ENCODE data around the gene PHIP. TPM values are rescaled to one million over a fixed set of nuclear protein-coding genes. Genes with fewer than 3 reads are reported as not detected.
"Not testable (repeated sequence)": the region's sequence is repeated elsewhere in the genome, so short reads cannot be mapped to it uniquely, and the experiment has no call there.

Gene PHIP
- polyA plus RNA-seq, 1 experiment: 3.1 TPM

GRCh38 chr6:79111549-79111948 lies 33.5 kb upstream of the PHIP start:
- no peak for DNase-seq (ENCODE audit: low read depth)
- ChIA-PET POLR2A (no interaction called here), CTCF (no interaction called here)
- H3K4me3 ChIP-seq (ENCODE audit: low read depth, low read length): no peak overlapping the region
- no peaks in the 10 kb centered on the region for H3K27me3 ChIP-seq (ENCODE audit: control insufficient read depth, insufficient read depth, low read length)
- no peaks in the 10 kb centered on the region for H3K36me3 ChIP-seq (ENCODE audit: control insufficient read depth, insufficient read depth, low read length)
- TF ChIP-seq, protein P1, sequence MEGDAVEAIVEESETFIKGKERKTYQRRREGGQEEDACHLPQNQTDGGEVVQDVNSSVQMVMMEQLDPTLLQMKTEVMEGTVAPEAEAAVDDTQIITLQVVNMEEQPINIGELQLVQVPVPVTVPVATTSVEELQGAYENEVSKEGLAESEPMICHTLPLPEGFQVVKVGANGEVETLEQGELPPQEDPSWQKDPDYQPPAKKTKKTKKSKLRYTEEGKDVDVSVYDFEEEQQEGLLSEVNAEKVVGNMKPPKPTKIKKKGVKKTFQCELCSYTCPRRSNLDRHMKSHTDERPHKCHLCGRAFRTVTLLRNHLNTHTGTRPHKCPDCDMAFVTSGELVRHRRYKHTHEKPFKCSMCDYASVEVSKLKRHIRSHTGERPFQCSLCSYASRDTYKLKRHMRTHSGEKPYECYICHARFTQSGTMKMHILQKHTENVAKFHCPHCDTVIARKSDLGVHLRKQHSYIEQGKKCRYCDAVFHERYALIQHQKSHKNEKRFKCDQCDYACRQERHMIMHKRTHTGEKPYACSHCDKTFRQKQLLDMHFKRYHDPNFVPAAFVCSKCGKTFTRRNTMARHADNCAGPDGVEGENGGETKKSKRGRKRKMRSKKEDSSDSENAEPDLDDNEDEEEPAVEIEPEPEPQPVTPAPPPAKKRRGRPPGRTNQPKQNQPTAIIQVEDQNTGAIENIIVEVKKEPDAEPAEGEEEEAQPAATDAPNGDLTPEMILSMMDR (IDR thresholded peaks at IDR 0.05; ENCODE audit: insufficient read depth, low read depth, low read length): no peak

DNA sequence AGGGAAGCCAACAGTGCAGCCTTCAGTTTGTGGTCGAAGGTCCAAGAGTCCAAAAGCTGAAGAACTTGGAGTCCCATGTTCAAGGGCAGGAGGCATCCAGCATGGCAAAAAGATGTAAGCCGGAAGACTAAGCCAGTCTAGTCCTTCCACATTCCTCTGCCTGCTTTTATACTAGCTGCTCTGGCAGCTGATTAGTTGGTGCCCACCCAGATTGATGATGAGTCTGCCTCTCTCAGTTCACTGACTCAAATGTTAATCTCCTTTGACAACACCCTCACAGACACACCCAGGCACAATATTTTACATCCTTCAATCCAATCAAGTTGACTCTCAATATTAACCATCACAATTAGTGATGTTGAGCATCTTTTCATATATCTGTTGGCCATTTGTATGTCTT lies 23.1 kb upstream of the PHIP start:
- H3K27me3 ChIP-seq (ENCODE audit: control insufficient read depth, insufficient read depth, low read length): no peaks in the 10 kb centered on the region; the same call in 1 of the 2 replicates
- H3K4me3 ChIP-seq (ENCODE audit: low read depth, low read length): no peak overlapping the region
- DNase-seq (ENCODE audit: low read depth): no peak
- CTCF ChIA-PET: no interaction called here
- TF ChIP-seq, protein P1 (IDR thresholded peaks at IDR 0.05; ENCODE audit: insufficient read depth, low read depth, low read length): no peak
- POLR2A ChIA-PET: no interaction called here
- no peaks in the 10 kb centered on the region for H3K36me3 ChIP-seq (ENCODE audit: control insufficient read depth, insufficient read depth, low read length)

GRCh38 chr6:79100304-79100703 lies 22.2 kb upstream of the PHIP start:
- no peak for DNase-seq (ENCODE audit: low read depth)
- Histone ChIP-seq H3K4me3 (ENCODE audit: low read depth, low read length) (no peak overlapping the region), H3K36me3 (ENCODE audit: control insufficient read depth, insufficient read depth, low read length) (no peaks in the 10 kb centered on the region), H3K27me3 (ENCODE audit: control insufficient read depth, insufficient read depth, low read length) (no peaks in the 10 kb centered on the region; the same call in 1 of the 2 replicates)
- CTCF ChIA-PET: no interaction called here
- TF ChIP-seq, protein P1 (IDR thresholded peaks at IDR 0.05; ENCODE audit: insufficient read depth, low read depth, low read length): no peak
- POLR2A ChIA-PET: no interaction called here

GRCh38 chr6:79094938-79095337 lies 16.9 kb upstream of the PHIP start:
- Histone ChIP-seq H3K36me3 (ENCODE audit: control insufficient read depth, insufficient read depth, low read length) (no peaks in the 10 kb centered on the region), H3K27me3 (ENCODE audit: control insufficient read depth, insufficient read depth, low read length) (no peaks in the 10 kb centered on the region), H3K4me3 (ENCODE audit: low read depth, low read length) (no peak overlapping the region)
- ChIA-PET CTCF (no interaction called here), POLR2A (no interaction called here)
- DNase-seq (ENCODE audit: low read depth): no peak
- TF ChIP-seq, protein P1 (IDR thresholded peaks at IDR 0.05; ENCODE audit: insufficient read depth, low read depth, low read length): no peak

DNA sequence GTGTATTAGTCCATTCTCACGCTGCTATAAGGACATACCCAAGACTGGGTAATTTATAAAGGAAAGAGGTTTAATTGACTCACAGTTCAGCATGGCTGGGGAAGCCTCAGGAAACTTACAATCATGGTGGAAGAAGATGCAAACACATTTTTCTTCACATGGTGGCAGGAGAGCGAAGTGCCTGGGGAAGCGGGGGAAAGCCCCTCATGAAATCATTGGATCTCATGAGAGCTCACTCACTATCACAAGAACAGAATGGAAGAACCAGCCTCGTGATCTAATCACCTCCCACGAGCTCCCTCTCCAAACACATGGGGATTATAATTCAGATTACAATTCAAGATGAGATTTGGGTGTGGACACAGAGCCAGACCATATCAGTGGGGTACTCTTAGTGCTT lies 13.7 kb upstream of the PHIP start:
- CTCF ChIA-PET: interaction anchor here (0.6 kb wide), 2 partner anchors 13 to 14 kb away, joined by 3 to 4 read pairs; partner anchors contain the start of gene PHIP
- H3K27me3 ChIP-seq (ENCODE audit: control insufficient read depth, insufficient read depth, low read length); H3K36me3 ChIP-seq (ENCODE audit: control insufficient read depth, insufficient read depth, low read length); POLR2A ChIA-PET; DNase-seq (ENCODE audit: low read depth); H3K4me3 ChIP-seq (ENCODE audit: low read depth, low read length): not testable (repeated sequence)

GRCh38 chr6:79089552-79090404 lies 11.7 kb upstream of the PHIP start:
- H3K36me3 ChIP-seq (ENCODE audit: control insufficient read depth, insufficient read depth, low read length): no peaks in the 10 kb centered on the region
- ChIA-PET CTCF (no interaction called here), POLR2A (no interaction called here)
- H3K4me3 ChIP-seq (ENCODE audit: low read depth, low read length): no peak overlapping the region
- no peaks in the 10 kb centered on the region for H3K27me3 ChIP-seq (ENCODE audit: control insufficient read depth, insufficient read depth, low read length)
- TF ChIP-seq, protein P1 (IDR thresholded peaks at IDR 0.05; ENCODE audit: insufficient read depth, low read depth, low read length): no peak
- DNase-seq (ENCODE audit: low read depth): no peak

All from BJ (cell line).